Rectal smooth muscle tissue (tissue), 1 donor: ENCODE measurements around the gene TRMT10C.
A peak's percentile ranks its signal among the peaks of the same experiment; 100 is the strongest.
"Not testable (repeated sequence)": the region's sequence is repeated elsewhere in the genome, so short reads cannot be mapped to it uniquely, and the experiment has no call there.

Experiments
- H3K27ac ChIP-seq: one replicate; pipeline ENCODE4 v1.7.0; 2013; ENCODE audit warnings: low read depth, low read length, inconsistent platforms
- H3K27me3 ChIP-seq: one replicate; pipeline ENCODE4 v1.7.0; 2013; ENCODE audit warnings: low read length; ENCODE audit not compliant: control insufficient read depth, insufficient read depth
- H3K36me3 ChIP-seq: one replicate; pipeline ENCODE4 v1.7.0; 2013; ENCODE audit warnings: low read length; ENCODE audit not compliant: control insufficient read depth, insufficient read depth
- H3K4me1 ChIP-seq: one replicate; pipeline ENCODE4 v1.7.0; 2013; ENCODE audit warnings: low read length; ENCODE audit not compliant: control insufficient read depth, insufficient read depth
- H3K4me3 ChIP-seq: one replicate; pipeline ENCODE4 v1.7.0; 2013; ENCODE audit warnings: low read length
- H3K9ac ChIP-seq: one replicate; pipeline ENCODE4 v1.7.0; 2013; ENCODE audit warnings: low read length

Gene TRMT10C

GRCh38 chr3:101531473-101532086, 30.1 kb upstream of the TRMT10C start:
- H3K4me1 ChIP-seq: peaks cover 7% of the 10 kb centered on the region
- no peak overlapping the region for H3K9ac ChIP-seq

GRCh38 chr3:101532783-101533602, 28.7 kb upstream of the TRMT10C start:
- Histone ChIP-seq H3K36me3 (no peaks in the 10 kb centered on the region), H3K9ac (no peak overlapping the region), H3K27ac (peak overlapping the region; percentile 66), H3K27me3 (no peaks in the 10 kb centered on the region), H3K4me1 (peaks cover 7% of the 10 kb centered on the region), H3K4me3 (no peak overlapping the region)

More at GRCh38 chr3:101531473-101532086, 30.1 kb upstream of the TRMT10C start:
- no peaks in the 10 kb centered on the region for H3K27me3 ChIP-seq
- H3K36me3 ChIP-seq: no peaks in the 10 kb centered on the region
- H3K4me3 ChIP-seq: no peak overlapping the region
- H3K27ac ChIP-seq: no peak overlapping the region

- Histone ChIP-seq H3K4me1 (peaks cover 7% of the 10 kb centered on the region), H3K27ac (peak overlapping the region; percentile 66), H3K4me3 (no peak overlapping the region), H3K9ac (no peak overlapping the region), H3K27me3 (no peaks in the 10 kb centered on the region), H3K36me3 (no peaks in the 10 kb centered on the region)
Observed at GRCh38 chr3:101533603-101533968, 28.1 kb upstream of the TRMT10C start.

- no peaks in the 10 kb centered on the region for H3K36me3 ChIP-seq
- no peak overlapping the region for H3K27ac ChIP-seq
- no peak overlapping the region for H3K9ac ChIP-seq
- H3K27me3 ChIP-seq: no peaks in the 10 kb centered on the region
- H3K4me1 ChIP-seq: peaks cover 7% of the 10 kb centered on the region
- H3K4me3 ChIP-seq: no peak overlapping the region
Observed at GRCh38 chr3:101535221-101535620, 26.4 kb upstream of the TRMT10C start.

GRCh38 chr3:101536266-101536665, 25.4 kb upstream of the TRMT10C start:
- H3K27me3 ChIP-seq: no peaks in the 10 kb centered on the region
- H3K4me1 ChIP-seq: peaks cover 7% of the 10 kb centered on the region
- H3K9ac ChIP-seq: no peak overlapping the region
- no peaks in the 10 kb centered on the region for H3K36me3 ChIP-seq
- H3K4me3 ChIP-seq: no peak overlapping the region
- no peak overlapping the region for H3K27ac ChIP-seq

GRCh38 chr3:101536955-101537354, 24.7 kb upstream of the TRMT10C start:
- H3K36me3 ChIP-seq, H3K27me3 ChIP-seq, H3K4me3 ChIP-seq, H3K4me1 ChIP-seq, H3K27ac ChIP-seq, H3K9ac ChIP-seq: not testable (repeated sequence)

GRCh38 chr3:101542957-101543356, 18.7 kb upstream of the TRMT10C start:
- Histone ChIP-seq H3K4me1 (no peaks in the 10 kb centered on the region), H3K36me3 (no peaks in the 10 kb centered on the region), H3K27ac (no peak overlapping the region), H3K27me3 (no peaks in the 10 kb centered on the region), H3K4me3 (no peak overlapping the region), H3K9ac (no peak overlapping the region)

- H3K4me3 ChIP-seq: no peak overlapping the region
- H3K4me1 ChIP-seq: no peaks in the 10 kb centered on the region
- no peak overlapping the region for H3K9ac ChIP-seq
- no peaks in the 10 kb centered on the region for H3K36me3 ChIP-seq
- no peaks in the 10 kb centered on the region for H3K27me3 ChIP-seq
- no peak overlapping the region for H3K27ac ChIP-seq
Observed at GRCh38 chr3:101544161-101544850, 17.4 kb upstream of the TRMT10C start.

- Histone ChIP-seq H3K36me3 (no peaks in the 10 kb centered on the region), H3K9ac (no peak overlapping the region), H3K27me3 (no peaks in the 10 kb centered on the region), H3K27ac (no peak overlapping the region), H3K4me3 (no peak overlapping the region), H3K4me1 (no peaks in the 10 kb centered on the region)
Observed at GRCh38 chr3:101548527-101549105, 13.1 kb upstream of the TRMT10C start.

GRCh38 chr3:101549473-101549872, 12.2 kb upstream of the TRMT10C start:
- Histone ChIP-seq H3K27ac (no peak overlapping the region), H3K27me3 (no peaks in the 10 kb centered on the region), H3K36me3 (no peaks in the 10 kb centered on the region), H3K4me3 (no peak overlapping the region), H3K9ac (no peak overlapping the region), H3K4me1 (no peaks in the 10 kb centered on the region)

- not testable (repeated sequence) for H3K4me3 ChIP-seq, H3K4me1 ChIP-seq, H3K27me3 ChIP-seq, H3K36me3 ChIP-seq, H3K27ac ChIP-seq, H3K9ac ChIP-seq
Observed at GRCh38 chr3:101551359-101552081, 10.1 kb upstream of the TRMT10C start.

- H3K27ac ChIP-seq, H3K4me3 ChIP-seq, H3K36me3 ChIP-seq, H3K4me1 ChIP-seq, H3K9ac ChIP-seq, H3K27me3 ChIP-seq: not testable (repeated sequence)
Observed at GRCh38 chr3:101553381-101553780, 8.3 kb upstream of the TRMT10C start.
